CD4-positive, alpha-beta memory T cell (primary cell): Measurements from ENCODE around the gene FER. TPM values are rescaled to one million over a fixed set of nuclear protein-coding genes. Genes with fewer than 3 reads are reported as not detected.

Experiments
- CTCF ChIA-PET: fragments of 350-600 bp; sonication (Branson Sonifier 250); formaldehyde crosslinking; loops from one replicate; lab custom pipeline; 2021; ENCODE audit warnings: inconsistent platforms; ENCODE audit not compliant: partially characterized antibody; lab: Charles Lee
- POLR2A ChIA-PET: fragments of 350-600 bp; sonication (Branson Sonifier 250); formaldehyde crosslinking; loops from one replicate; lab custom pipeline; 2021; ENCODE audit not compliant: partially characterized antibody; lab: Charles Lee
- DNase-seq, 5 donors: peaks; one replicate each; pipeline versions ENCODE4 v3.0.0 to v3.0.0-alpha.2; 2020 to 2022; ENCODE audit warnings: mixed read lengths in 1 of 5
- H3K27ac ChIP-seq: one replicate; pipeline ENCODE4 v1.7.0; 2013; ENCODE audit warnings: low read depth, low read length
- H3K27me3 ChIP-seq: 2 replicates; pipeline ENCODE4 v1.7.0; 2013; ENCODE audit warnings: mild to moderate bottlenecking, low read length, moderate library complexity; ENCODE audit not compliant: insufficient read depth
- H3K36me3 ChIP-seq: 2 replicates; pipeline ENCODE4 v1.7.0; 2013; ENCODE audit warnings: mild to moderate bottlenecking, low read length, moderate library complexity; ENCODE audit not compliant: insufficient read depth
- H3K4me1 ChIP-seq: 2 replicates; pipeline ENCODE4 v1.7.0; 2013; ENCODE audit warnings: mild to moderate bottlenecking, low read length, moderate library complexity; ENCODE audit not compliant: insufficient read depth
- H3K4me3 ChIP-seq, 2 donors: one replicate each; pipeline ENCODE4 v1.7.0; 2013; ENCODE audit warnings: low read length in 2 of 2, mild to moderate bottlenecking in 1 of 2
- H3K9me3 ChIP-seq, 2 donors: one replicate each; pipeline ENCODE4 v1.7.0; 2013; ENCODE audit warnings: low read length in 2 of 2, control low read depth in 1 of 2; ENCODE audit not compliant: control insufficient read depth in 1 of 2
- H3K27ac Mint-ChIP-seq, 7 donors: one replicate each; pipeline ENCODE4 v1.8.0; 2020 to 2021; ENCODE audit warnings: mixed read lengths in 7 of 7, mild to moderate bottlenecking in 6 of 7, inconsistent platforms in 3 of 7, moderate library complexity in 3 of 7
- H3K27me3 Mint-ChIP-seq, 2 donors: one replicate each; pipeline ENCODE4 v1.8.0; 2020 to 2021; ENCODE audit warnings: mixed read lengths in 2 of 2
- H3K36me3 Mint-ChIP-seq, 2 donors: one replicate each; pipeline ENCODE4 v1.8.0; 2020 to 2021; ENCODE audit warnings: mixed read lengths in 2 of 2, inconsistent platforms in 1 of 2, mild to moderate bottlenecking in 1 of 2
- H3K4me1 Mint-ChIP-seq, 4 donors: one replicate each; pipeline ENCODE4 v1.8.0; 2020 to 2021; ENCODE audit warnings: mixed read lengths in 4 of 4, mild to moderate bottlenecking in 1 of 4
- H3K4me3 Mint-ChIP-seq, 8 donors: one replicate each; pipeline ENCODE4 v1.8.0; 2020 to 2021; ENCODE audit warnings: mixed read lengths in 8 of 8, mild to moderate bottlenecking in 7 of 8, moderate library complexity in 6 of 8, inconsistent platforms in 3 of 8
- H3K9me3 Mint-ChIP-seq, 8 donors: one replicate each; pipeline ENCODE4 v1.8.0; 2020 to 2021; ENCODE audit warnings: mixed read lengths in 8 of 8, mild to moderate bottlenecking in 5 of 8, inconsistent platforms in 3 of 8, moderate library complexity in 1 of 8
- intact Hi-C: fragments of 100-400 bp; cut with micrococcal nuclease; formaldehyde crosslinking; loops from one replicate; pipeline ENCODE4 v1.15.1; 2023
- polyA plus RNA-seq, 2 donors: library from polyadenylated mRNA; unstranded; fragments of 300-500 nt; fragmentation: Illumina TruSeq; gene quantifications; one replicate each; pipeline ENCODE4 v1.2.3, GENCODE V29; 2021
- total RNA-seq, 2 experiments: library from RNA; stranded (reverse); gene quantifications; one replicate each; pipeline ENCODE4 v1.2.3, GENCODE V29; 2021

FER gene
- total and polyA plus RNA-seq, 4 experiments from 2014 or later, result 6.1 to 11.3 (median 10.3) TPM

DNA sequence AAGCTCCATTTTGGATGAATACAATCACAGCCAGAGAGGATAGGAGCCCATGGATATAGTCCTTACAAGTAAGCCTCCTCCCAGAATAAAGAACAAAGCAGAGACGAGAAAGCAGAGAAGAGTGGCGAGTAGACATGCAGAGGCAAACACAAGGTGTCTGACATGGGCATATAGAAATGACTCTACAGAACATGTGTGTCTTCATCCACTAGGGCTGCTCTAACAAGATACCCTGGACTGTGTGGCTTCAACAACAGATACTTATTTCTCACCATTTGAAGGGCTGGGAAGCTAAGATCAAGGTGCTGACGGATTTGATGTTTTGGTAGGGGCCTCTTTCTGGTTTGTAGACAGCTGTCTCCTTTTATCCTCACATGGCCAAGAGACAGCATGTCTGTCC lies 32.3 kb upstream of the FER start:
- Histone ChIP-seq H3K27me3 (peaks cover 6% of the 10 kb centered on the region), H3K9me3 (no peaks in the 10 kb centered on the region), H3K4me3 (no peak overlapping the region), H3K27ac (no peak overlapping the region), H3K4me1 (no peaks in the 10 kb centered on the region), H3K36me3 (no peaks in the 10 kb centered on the region)
- POLR2A ChIA-PET, result no interaction called here
- Mint-ChIP-seq H3K4me1 (no peaks in the 10 kb centered on the region), H3K27ac (no peak overlapping the region), H3K4me3 (no peak overlapping the region), H3K9me3 (no peaks in the 10 kb centered on the region), H3K36me3 (no peaks in the 10 kb centered on the region), H3K27me3 (peaks cover 5 to 7% of the 10 kb centered on the region in 2 donors)
- CTCF ChIA-PET, result no interaction called here
- DNase-seq, result no peak
- intact Hi-C loops, result no loop called here

DNA sequence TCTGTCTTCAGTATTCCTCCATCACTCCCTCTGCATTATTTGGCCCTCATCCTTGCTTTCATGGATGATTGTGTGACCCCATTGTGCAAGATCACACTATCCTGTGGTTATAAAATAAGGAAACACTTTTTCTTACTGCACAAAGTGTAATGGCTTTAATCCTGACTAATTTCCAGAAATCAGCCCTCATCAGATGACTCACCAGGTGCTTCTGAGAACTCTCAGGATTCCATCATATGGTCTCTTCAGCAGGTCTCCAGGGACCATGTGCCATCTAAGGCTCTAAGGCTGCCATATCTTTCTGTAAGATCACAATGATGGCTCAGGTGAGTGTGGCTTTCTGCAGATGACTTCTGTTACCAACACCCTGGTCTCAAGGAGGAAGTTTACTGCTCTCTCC lies 27.3 kb upstream of the FER start:
- no peak for DNase-seq
- Histone ChIP-seq H3K27me3 (peaks cover 3% of the 10 kb centered on the region), H3K9me3 (no peaks in the 10 kb centered on the region), H3K36me3 (no peaks in the 10 kb centered on the region), H3K27ac (no peak overlapping the region), H3K4me3 (no peak overlapping the region), H3K4me1 (no peaks in the 10 kb centered on the region)
- Mint-ChIP-seq H3K4me3 (no peak overlapping the region), H3K9me3 (no peaks in the 10 kb centered on the region), H3K4me1 (no peaks in the 10 kb centered on the region), H3K27ac (no peak overlapping the region), H3K36me3 (no peaks in the 10 kb centered on the region), H3K27me3 (peaks cover 2 to 3% of the 10 kb centered on the region in 2 donors)
- CTCF ChIA-PET, result no interaction called here
- POLR2A ChIA-PET, result no interaction called here
- intact Hi-C loops, result no loop called here

DNA sequence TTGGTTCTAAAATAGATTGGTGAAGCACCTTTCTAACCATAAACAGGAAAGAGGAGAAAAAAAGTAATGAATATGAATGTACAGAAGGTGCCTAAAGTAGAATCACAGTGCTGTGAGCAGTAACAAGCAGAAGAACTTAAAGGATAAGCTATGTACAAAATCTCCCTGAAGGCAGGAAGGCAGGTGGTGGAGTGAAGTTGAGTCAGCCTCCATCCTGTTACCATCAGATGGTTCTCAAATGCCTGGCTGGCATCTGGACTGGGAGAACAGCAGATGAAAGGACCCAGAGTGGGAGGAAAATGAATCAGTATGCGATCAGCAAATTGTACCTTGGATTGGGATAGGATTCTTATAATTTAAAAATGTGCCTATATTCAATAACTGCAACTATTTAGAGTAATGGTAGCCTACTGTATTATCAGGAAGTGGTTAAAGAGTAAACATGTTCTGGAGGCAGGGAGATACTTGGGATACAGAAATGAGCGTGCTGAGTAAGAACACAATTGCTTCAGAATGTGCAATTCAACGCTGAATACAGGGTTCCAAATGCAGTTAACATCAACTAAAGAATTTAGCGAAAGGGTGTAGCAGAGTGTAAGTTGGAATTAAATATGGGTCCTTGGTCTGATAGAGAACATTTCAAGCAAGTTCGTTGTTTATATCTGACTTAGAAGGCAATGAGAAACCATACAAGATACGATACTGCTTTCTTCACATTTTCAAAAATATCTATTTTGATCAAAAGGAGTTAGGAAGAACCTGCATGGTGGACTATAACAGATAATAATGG lies 21.1 kb upstream of the FER start:
- Mint-ChIP-seq H3K36me3 (no peaks in the 10 kb centered on the region), H3K4me3 (peak overlapping the region; percentile 80 to 95 (median 84)), H3K27ac (peak overlapping the region; percentile 11 to 87 (median 75)), H3K9me3 (peaks cover 0 to 2% (median 0%) of the 10 kb centered on the region in 8 donors), H3K27me3 (peaks cover 8% of the 10 kb centered on the region in 2 donors), H3K4me1 (peaks cover 14 to 31% (median 23%) of the 10 kb centered on the region in 4 donors)
- Histone ChIP-seq H3K4me3 (no peak overlapping the region), H3K27ac (no peak overlapping the region), H3K36me3 (no peaks in the 10 kb centered on the region), H3K9me3 (no peaks in the 10 kb centered on the region), H3K27me3 (no peaks in the 10 kb centered on the region), H3K4me1 (peaks cover 8% of the 10 kb centered on the region)
- CTCF ChIA-PET, result no interaction called here
- intact Hi-C loops, result no loop called here
- DNase-seq, result no peak
- POLR2A ChIA-PET, result interaction anchor here (0.6 kb wide), 1 partner anchor 22 kb away, joined by 3 read pairs; no protein-coding TSS in a partner anchor

DNA sequence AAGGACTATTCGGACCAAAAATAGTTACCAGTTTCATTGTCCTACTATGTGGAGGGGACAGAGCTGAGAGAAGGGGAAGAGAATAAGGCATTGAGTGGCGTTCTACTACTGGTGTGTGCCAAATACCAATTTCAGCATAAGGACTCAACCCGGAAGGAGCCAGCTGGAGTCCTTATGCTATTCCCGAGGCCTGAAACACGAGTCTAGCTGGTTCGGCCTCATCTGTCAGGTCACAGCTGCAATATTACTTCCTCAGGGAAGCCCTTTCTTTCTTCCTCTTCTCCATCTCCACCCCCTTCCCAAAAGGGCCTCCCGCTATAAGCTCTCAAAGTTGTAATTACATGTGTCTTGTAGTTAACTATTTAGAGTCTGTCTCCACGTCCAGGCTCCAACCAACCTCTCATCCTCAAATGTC lies 20.5 kb upstream of the FER start:
- DNase-seq, result no peak
- ChIA-PET POLR2A (interaction anchor here (0.6 to 1.3 kb wide), 4 partner anchors 21 to 963 kb away, joined by 3 to 4 read pairs (median 3); no protein-coding TSS in a partner anchor), CTCF (no interaction called here)
- H3K27ac ChIP-seq, result no peak overlapping the region
- Mint-ChIP-seq H3K36me3 (no peaks in the 10 kb centered on the region), H3K9me3 (peaks cover 0 to 2% (median 0%) of the 10 kb centered on the region in 8 donors), H3K4me1 (peaks cover 14 to 31% (median 23%) of the 10 kb centered on the region in 4 donors), H3K4me3 (peak overlapping the region; percentile 80 to 95 (median 84)), H3K27ac (peak overlapping the region; percentile 23 to 87 (median 81)), H3K27me3 (peaks cover 7 to 8% of the 10 kb centered on the region in 2 donors)
- peaks cover 8% of the 10 kb centered on the region for H3K4me1 ChIP-seq
- no peaks in the 10 kb centered on the region for H3K36me3 ChIP-seq
- H3K4me3 ChIP-seq, result peak overlapping the region in 1 of 2 donors; percentile 81
- intact Hi-C loops, result no loop called here
- H3K9me3 ChIP-seq, result no peaks in the 10 kb centered on the region
- no peaks in the 10 kb centered on the region for H3K27me3 ChIP-seq

DNA sequence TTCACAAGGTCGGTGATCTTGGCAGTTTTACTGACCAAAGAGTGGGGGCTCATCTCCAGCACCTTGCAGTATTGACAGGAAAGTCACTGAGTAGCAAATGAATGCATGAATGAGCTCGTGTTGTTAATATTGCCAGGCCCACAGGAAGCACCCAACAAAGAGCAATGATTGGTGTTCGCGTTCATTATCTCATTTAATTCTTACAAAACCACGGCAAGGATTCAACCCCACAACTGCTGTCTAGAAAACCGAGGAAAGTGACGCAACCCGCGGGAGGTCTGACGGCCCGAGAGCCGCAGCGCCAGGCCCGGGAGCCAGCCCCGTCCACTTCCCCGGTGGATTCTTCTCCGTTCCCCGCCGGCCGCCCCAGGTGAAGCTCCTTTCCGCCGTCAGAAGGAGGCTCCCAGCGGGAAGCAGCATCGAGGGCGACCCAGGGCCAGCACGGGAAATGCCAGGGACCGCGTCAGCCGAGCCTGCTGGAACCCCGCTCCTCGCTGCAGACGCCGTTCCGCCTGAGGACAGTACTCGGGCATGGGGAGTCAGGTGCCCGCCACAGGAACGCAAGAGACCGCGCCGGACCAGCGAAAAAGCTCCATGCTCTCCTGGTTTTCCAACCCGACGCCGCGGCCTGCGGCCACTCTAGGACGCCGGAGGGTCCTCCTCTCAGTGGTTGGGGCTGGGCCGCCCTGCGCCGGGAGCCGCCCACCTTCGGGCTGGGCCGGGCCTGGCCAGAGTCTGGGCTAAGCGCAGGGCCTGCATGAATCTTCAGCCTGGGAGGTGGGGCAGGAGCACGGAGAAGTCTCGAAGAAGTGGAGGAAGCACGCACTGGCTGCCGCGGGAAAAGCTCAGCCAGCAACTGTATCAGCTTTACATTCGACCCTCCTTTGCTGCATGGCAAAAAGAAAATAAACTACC lies 19.8 kb upstream of the FER start:
- H3K27me3 Mint-ChIP-seq, result peaks cover 10 to 12% of the 10 kb centered on the region in 2 donors
- intact Hi-C loops, result loop anchor here (1.0 kb wide), 2 partner anchors 20 to 682 kb away; no protein-coding TSS in a partner anchor
- POLR2A ChIA-PET, result interaction anchor here (0.6 to 2.0 kb wide), 6 partner anchors 21 to 963 kb away, joined by 3 to 13 read pairs (median 4); partner anchors contain the start of genes FER and PJA2

DNA sequence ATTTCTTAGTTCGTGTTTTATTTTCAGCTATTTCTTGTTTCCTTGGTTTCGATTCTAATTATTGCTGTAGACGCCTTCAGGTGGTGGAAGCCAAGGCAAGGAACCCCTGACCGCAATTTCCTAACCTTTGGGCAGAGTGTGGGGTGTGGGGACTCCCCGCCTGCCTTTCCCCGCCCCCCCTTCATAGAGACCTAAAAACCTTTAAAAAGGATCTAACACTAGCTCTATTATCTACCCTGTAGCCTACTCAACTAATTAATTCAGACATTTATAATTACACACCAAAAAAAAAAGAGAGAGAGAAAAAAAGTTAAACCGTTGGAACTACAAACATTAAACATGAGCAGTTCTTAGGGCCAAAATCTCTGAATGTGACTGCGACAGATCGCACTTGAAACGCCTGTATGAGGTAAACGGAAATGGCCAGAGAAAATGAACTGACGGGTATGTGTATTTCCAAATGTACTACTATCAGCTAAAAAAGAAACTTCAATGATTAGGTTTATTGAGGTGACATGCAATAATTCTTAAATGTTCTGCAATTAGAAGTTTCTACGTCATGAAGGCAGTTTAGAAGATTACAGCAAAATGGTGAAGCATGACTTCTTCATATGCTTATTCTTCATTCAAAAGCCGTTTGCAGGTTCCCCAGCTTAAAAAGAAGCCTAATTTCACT lies 19.0 kb upstream of the FER start:
- H3K4me1 ChIP-seq, result peaks cover 8% of the 10 kb centered on the region
- H3K36me3 ChIP-seq, result no peaks in the 10 kb centered on the region
- peaks cover 14 to 31% (median 23%) of the 10 kb centered on the region in 4 donors for H3K4me1 Mint-ChIP-seq
- H3K27me3 Mint-ChIP-seq, result peaks cover 11 to 15% of the 10 kb centered on the region in 2 donors
- H3K27ac ChIP-seq, result peak overlapping the region; percentile 44
- ChIA-PET CTCF (interaction anchor here (1.2 kb wide), 2 partner anchors 19 to 29 kb away, joined by 3 to 5 read pairs; no protein-coding TSS in a partner anchor), POLR2A (interaction anchor here (1.0 to 2.0 kb wide), 5 partner anchors 20 to 962 kb away, joined by 3 to 13 read pairs (median 4); partner anchors contain the start of genes FER and PJA2)
- H3K9me3 ChIP-seq, result no peaks in the 10 kb centered on the region
- no peaks in the 10 kb centered on the region for H3K36me3 Mint-ChIP-seq
- intact Hi-C loops, result loop anchor here (1.0 kb wide), 2 partner anchors 20 to 682 kb away; no protein-coding TSS in a partner anchor
- H3K9me3 Mint-ChIP-seq, result peaks cover 0 to 2% (median 0%) of the 10 kb centered on the region in 8 donors
- peak overlapping the region; percentile 26 to 95 (median 75) for H3K27ac Mint-ChIP-seq
- peak; percentile 63 to 86 (median 66) for DNase-seq
- no peaks in the 10 kb centered on the region for H3K27me3 ChIP-seq
- H3K4me3 ChIP-seq, result peak overlapping the region; percentile 25 to 81
- peak overlapping the region; percentile 80 to 95 (median 84) for H3K4me3 Mint-ChIP-seq

More for the DNA sequence above, 19.8 kb upstream of the FER start:
- peak; percentile 28 to 66 (median 38) for DNase-seq
- Histone ChIP-seq H3K4me3 (peak overlapping the region; percentile 25 to 81), H3K27me3 (no peaks in the 10 kb centered on the region), H3K27ac (peak overlapping the region; percentile 44), H3K36me3 (no peaks in the 10 kb centered on the region), H3K9me3 (no peaks in the 10 kb centered on the region), H3K4me1 (peaks cover 8% of the 10 kb centered on the region)
- H3K36me3 Mint-ChIP-seq, result no peaks in the 10 kb centered on the region
- peaks cover 14 to 31% (median 23%) of the 10 kb centered on the region in 4 donors for H3K4me1 Mint-ChIP-seq
- CTCF ChIA-PET, result interaction anchor here (1.2 kb wide), 2 partner anchors 20 to 30 kb away, joined by 3 to 5 read pairs; no protein-coding TSS in a partner anchor
- peaks cover 0 to 2% (median 0%) of the 10 kb centered on the region in 8 donors for H3K9me3 Mint-ChIP-seq
- H3K27ac Mint-ChIP-seq, result peak overlapping the region; percentile 75 to 95 (median 82)
- peak overlapping the region; percentile 80 to 95 (median 84) for H3K4me3 Mint-ChIP-seq
